GM12891 (cell line): ENCODE measurements around the gene SLC10A7.
A peak's percentile ranks its signal among the peaks of the same experiment; 100 is the strongest.

Source experiments
- DNase-seq: peaks from one replicate; pipeline ENCODE4 v3.0.0; 2011; ENCODE audit warnings: low spot score; ENCODE audit not compliant: insufficient read length
- FAIRE-seq: peaks from 2 replicates; lab custom pipeline; 2011; peaks lifted over from hg19 to GRCh38; lab: Jason Lieb, UNC
- PAX5 ChIP-seq: IDR thresholded peaks from 2 replicates; pipeline ENCODE4 v1.6.1; 2011; ENCODE audit warnings: low read length, moderate library complexity, mild to moderate bottlenecking; ENCODE audit not compliant: insufficient read depth, severe bottlenecking
- POLR2A ChIP-seq: IDR thresholded peaks from 2 replicates; pipeline ENCODE4 v1.6.1; 2011; ENCODE audit warnings: low read depth, low read length, control low read depth
- POLR2AphosphoS5 ChIP-seq: IDR thresholded peaks from 2 replicates; pipeline ENCODE4 v1.6.1; 2011; ENCODE audit warnings: low read depth, low read length, control low read depth
- POU2F2 ChIP-seq: IDR thresholded peaks from 2 replicates; pipeline ENCODE4 v1.6.1; 2011; ENCODE audit warnings: low read depth, mild to moderate bottlenecking, control low read depth, low read length, moderate library complexity
- SPI1 ChIP-seq: IDR thresholded peaks from 2 replicates; pipeline ENCODE4 v1.6.1; 2011; ENCODE audit warnings: low read depth, low read length, control low read depth
- TAF1 ChIP-seq: IDR thresholded peaks from 2 replicates; pipeline ENCODE4 v1.6.1; 2011; ENCODE audit warnings: low read depth, low read length, control low read depth

Gene SLC10A7

DNA sequence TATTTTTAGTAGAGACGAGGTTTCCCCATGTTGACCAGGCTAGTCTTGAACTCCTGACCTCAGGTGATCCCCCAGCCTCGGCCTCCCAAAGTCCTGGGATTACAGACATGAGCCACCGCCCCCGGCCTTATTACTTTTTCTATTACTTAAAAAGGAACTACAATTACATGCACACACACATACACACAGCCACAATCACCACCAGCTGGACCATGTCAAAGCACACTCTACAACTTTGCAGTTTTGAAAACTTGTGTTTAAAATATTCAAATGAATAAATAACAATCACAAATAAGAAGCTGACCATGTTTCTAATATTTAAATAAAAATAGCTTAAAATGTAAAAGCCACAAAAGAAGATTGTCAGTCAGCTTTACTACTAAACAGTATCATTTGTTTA, 23.4 kb downstream of the SLC10A7 start:
- DNase-seq (no peak), FAIRE-seq (no peak)
- no peak for TF ChIP-seq PAX5
- no peak for TF ChIP-seq POU2F2
- no peak for TF ChIP-seq POLR2AphosphoS5
- TF ChIP-seq POLR2A, result no peak
- TF ChIP-seq SPI1, result no peak
- TF ChIP-seq TAF1, result no peak

- DNase-seq (no peak), FAIRE-seq (no peak)
- TF ChIP-seq POLR2AphosphoS5 (no peak), TAF1 (no peak), POLR2A (no peak), POU2F2 (no peak), PAX5 (no peak), SPI1 (no peak)
Observed at GRCh38 chr4:146495269-146495668, 26.5 kb downstream of the SLC10A7 start.

- DNase-seq, result no peak
- no peak for FAIRE-seq
- TF ChIP-seq SPI1 (no peak), PAX5 (no peak), POU2F2 (no peak), POLR2AphosphoS5 (no peak), TAF1 (no peak), POLR2A (no peak)
Observed at GRCh38 chr4:146494143-146494542, 27.6 kb downstream of the SLC10A7 start.

GRCh38 chr4:146490106-146490505, 31.6 kb downstream of the SLC10A7 start:
- DNase-seq (no peak), FAIRE-seq (no peak)
- TF ChIP-seq TAF1, result no peak
- no peak for TF ChIP-seq PAX5
- no peak for TF ChIP-seq POLR2A
- TF ChIP-seq SPI1, result no peak
- TF ChIP-seq POLR2AphosphoS5, result no peak
- no peak for TF ChIP-seq POU2F2

DNA sequence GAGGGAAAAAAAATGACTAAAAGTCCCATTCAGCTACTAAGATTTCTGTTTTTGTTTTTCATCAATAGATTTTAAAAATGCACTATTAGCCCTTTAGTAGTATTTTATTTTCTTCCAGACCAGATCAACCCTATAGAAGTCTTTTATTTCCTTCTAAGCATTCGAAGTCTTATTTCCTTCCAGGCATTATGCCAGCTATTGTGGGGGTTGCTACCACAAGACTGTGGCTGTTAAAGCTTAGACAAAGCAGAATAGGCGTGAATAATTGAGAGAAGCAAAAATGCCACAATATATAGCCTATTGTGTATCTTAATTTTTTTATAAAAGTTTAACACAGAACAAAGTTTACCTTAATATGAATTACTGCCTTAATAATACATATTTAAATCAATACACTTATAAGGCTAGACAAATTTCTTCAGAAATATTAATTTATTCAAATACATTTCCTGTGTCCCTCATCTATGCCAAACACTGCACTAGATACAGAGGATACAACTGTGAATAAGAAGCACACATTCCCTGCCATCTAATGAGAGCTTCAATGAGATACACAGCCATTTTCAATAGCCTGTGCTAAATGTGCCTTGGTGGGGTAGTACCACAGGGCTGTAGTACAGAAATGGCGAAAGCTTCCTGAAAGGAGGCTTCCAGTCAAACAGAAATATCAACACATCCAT, 33.1 kb downstream of the SLC10A7 start:
- FAIRE-seq, result no peak
- DNase-seq, result no peak
- TF ChIP-seq PAX5 (no peak), SPI1 (no peak), POU2F2 (no peak), POLR2AphosphoS5 (no peak), TAF1 (no peak), POLR2A (no peak)

GRCh38 chr4:146486565-146486964, 35.2 kb downstream of the SLC10A7 start:
- FAIRE-seq, result peak; percentile 57
- TF ChIP-seq POLR2AphosphoS5 (no peak), POU2F2 (no peak), SPI1 (no peak), POLR2A (no peak)
- no peak for DNase-seq

DNA sequence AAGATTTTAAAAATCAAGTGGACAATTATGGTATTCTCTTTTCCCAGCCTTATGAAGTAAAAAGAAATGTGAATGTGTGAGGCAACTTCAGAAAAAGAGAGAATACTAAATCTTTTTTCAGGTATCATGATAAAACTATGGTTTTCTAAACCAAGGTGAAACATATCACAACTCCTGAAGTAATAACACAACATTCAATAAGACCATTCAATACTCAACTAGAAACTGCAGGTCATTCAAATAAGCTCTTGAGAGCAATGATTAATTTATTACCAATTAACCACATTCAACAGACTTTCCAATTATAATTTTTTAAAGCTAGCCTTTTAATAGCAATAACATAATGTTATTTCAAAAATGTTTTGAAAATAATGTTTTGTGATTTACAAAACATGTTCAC, 35.8 kb downstream of the SLC10A7 start:
- FAIRE-seq (no peak), DNase-seq (no peak)
- no peak for TF ChIP-seq POU2F2
- TF ChIP-seq POLR2AphosphoS5, result no peak
- no peak for TF ChIP-seq TAF1
- no peak for TF ChIP-seq PAX5
- no peak for TF ChIP-seq POLR2A

- DNase-seq (no peak), FAIRE-seq (no peak)
- no peak for TF ChIP-seq POLR2A
- TF ChIP-seq POU2F2, result no peak
- TF ChIP-seq PAX5, result no peak
- no peak for TF ChIP-seq TAF1
- TF ChIP-seq POLR2AphosphoS5, result no peak
- TF ChIP-seq SPI1, result no peak
Observed at GRCh38 chr4:146482788-146483187, 39.0 kb downstream of the SLC10A7 start.

DNA sequence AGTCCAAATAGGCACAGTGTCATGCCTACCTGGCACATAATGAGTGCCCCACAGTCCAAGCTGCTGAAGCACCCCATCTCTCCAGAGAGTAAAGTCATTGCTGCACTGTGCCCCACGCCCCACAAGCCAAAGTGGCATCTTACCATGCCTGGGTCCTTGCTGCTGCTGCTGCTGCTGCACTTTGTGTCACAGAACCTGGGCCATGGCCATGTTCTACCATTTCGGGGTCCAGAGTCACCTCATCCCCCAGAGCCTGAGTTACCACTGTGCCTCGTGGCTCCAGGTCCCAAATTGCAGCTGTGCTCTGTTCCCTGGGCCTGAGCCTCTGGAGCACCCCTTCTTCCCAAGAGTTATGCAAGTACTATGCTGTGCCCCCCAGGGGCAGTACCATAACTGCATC, 40.5 kb downstream of the SLC10A7 start:
- FAIRE-seq, result no peak
- TF ChIP-seq POLR2AphosphoS5 (no peak), TAF1 (no peak), POU2F2 (no peak), PAX5 (no peak), SPI1 (no peak), POLR2A (no peak)

DNA sequence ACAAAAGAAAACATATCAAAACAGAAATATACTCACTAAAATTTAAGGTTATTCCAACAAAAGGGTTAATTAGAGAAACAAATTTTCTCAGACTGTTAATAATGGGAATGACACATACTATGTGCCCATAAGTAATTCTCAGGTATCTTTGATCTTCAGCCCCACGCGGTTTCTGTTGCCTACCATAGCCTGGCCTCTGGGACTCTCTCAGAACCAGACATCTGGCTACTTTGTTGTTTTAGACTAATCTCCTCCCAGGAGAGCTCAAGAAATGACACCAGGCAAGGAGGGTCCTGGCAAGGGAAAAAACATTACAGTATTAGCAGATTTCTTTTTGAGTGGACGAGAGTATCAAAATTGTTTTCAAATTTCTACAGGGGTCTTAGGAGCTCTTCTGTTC, 43.7 kb downstream of the SLC10A7 start:
- DNase-seq (no peak), FAIRE-seq (no peak)
- TF ChIP-seq TAF1, result no peak
- TF ChIP-seq POLR2A, result no peak
- no peak for TF ChIP-seq POU2F2
- TF ChIP-seq PAX5, result no peak
- TF ChIP-seq POLR2AphosphoS5, result no peak
- no peak for TF ChIP-seq SPI1

More for the DNA sequence above, 40.5 kb downstream of the SLC10A7 start:
- DNase-seq, result no peak
